Kidney (tissue), 14 donors: Measurements from ENCODE around the gene ACSF3. TPM values are rescaled to one million over a fixed set of nuclear protein-coding genes. Genes with fewer than 3 reads are reported as not detected.

ENCODE experiments used
- DNase-seq, 5 donors: peaks; one replicate each; pipeline ENCODE4 v3.0.0-alpha.2; 2013 to 2020
- FAIRE-seq: peaks from 2 replicates; lab custom pipeline; 2012; peaks lifted over from hg19 to GRCh38; lab: Jason Lieb, UNC
- H3K27ac ChIP-seq, 2 donors: one replicate each; pipeline ENCODE4 v1.7.0; 2013; ENCODE audit warnings: low read depth in 2 of 2, low read length in 2 of 2, inconsistent platforms in 1 of 2
- H3K27me3 ChIP-seq: one replicate; pipeline ENCODE4 v1.7.1; 2013; ENCODE audit warnings: low read length, inconsistent platforms; ENCODE audit not compliant: control insufficient read depth, insufficient read depth
- H3K36me3 ChIP-seq, 3 donors: one replicate each; pipeline versions ENCODE4 v1.7.0 to v1.7.1; 2013; ENCODE audit warnings: low read length in 3 of 3, control low read depth in 1 of 3, inconsistent platforms in 1 of 3; ENCODE audit not compliant: insufficient read depth in 3 of 3, control insufficient read depth in 2 of 3
- H3K4me1 ChIP-seq, 3 donors: one replicate each; pipeline versions ENCODE4 v1.7.0 to v1.7.1; 2013; ENCODE audit warnings: low read length in 3 of 3, inconsistent platforms in 1 of 3, low read depth in 1 of 3; ENCODE audit not compliant: control insufficient read depth in 2 of 3, insufficient read depth in 2 of 3
- H3K4me3 ChIP-seq, 3 donors: one replicate each; pipeline versions ENCODE4 v1.7.0 to v1.8.1; 2013; ENCODE audit warnings: low read length in 3 of 3, control low read depth in 1 of 3, inconsistent platforms in 1 of 3
- H3K9ac ChIP-seq, 3 donors: one replicate each; pipeline versions ENCODE4 v1.7.0 to v1.7.1; 2013; ENCODE audit warnings: low read length in 3 of 3, control low read depth in 1 of 3, inconsistent platforms in 1 of 3
- H3K9me3 ChIP-seq, 3 donors: one replicate each; pipeline versions ENCODE4 v1.7.0 to v1.7.1; 2013; ENCODE audit warnings: low read length in 3 of 3, control low read depth in 1 of 3, inconsistent platforms in 1 of 3; ENCODE audit not compliant: control insufficient read depth in 2 of 3, insufficient read depth in 1 of 3
- intact Hi-C: fragments of 100-400 bp; cut with DNase I; formaldehyde crosslinking; loops from one replicate; pipeline ENCODE4 v1.11.1; 2022
- polyA plus RNA-seq: library from polyadenylated mRNA; stranded (reverse); fragments of 350-450 nt; fragmentation: Illumina TruSeq; extraction: RNeasy Lipid Tissue Mini Kit (QIAGEN cat#74804); gene quantifications from one replicate; pipeline ENCODE4 v1.2.3, GENCODE V29; 2014; ENCODE audit warnings: low read depth, low replicate concordance; ENCODE audit not compliant: insufficient read depth
- total RNA-seq: library from RNA; stranded (reverse); fragmentation: NEBNext Ultra II Directional; extraction: Animal tissue kit (Norgen Biotek cat#: 25700); gene quantifications from one replicate; pipeline ENCODE4 v1.2.1, GENCODE V29; 2021
- TF ChIP-seq, protein P1 (sequence below): IDR thresholded peaks from 3 replicates; pipeline ENCODE4 v1.5.1; 2012; ENCODE audit warnings: mild to moderate bottlenecking, moderate library complexity, borderline replicate concordance; ENCODE audit not compliant: insufficient read depth; ENCODE audit errors: extremely low read depth
- donor health status: control.
- donor health status: control.
- donor health status: control.
- donor health status: control.
- donor health status: control.
- donor health status: DM: yes; HTN: yes; CAD: no.
- donor health status: Normal renal cell carcinoma (clear cell type).

ACSF3 gene
- total and polyA plus RNA-seq, 2 donors from 2014 or later: 33.2 to 39.0 TPM

DNA sequence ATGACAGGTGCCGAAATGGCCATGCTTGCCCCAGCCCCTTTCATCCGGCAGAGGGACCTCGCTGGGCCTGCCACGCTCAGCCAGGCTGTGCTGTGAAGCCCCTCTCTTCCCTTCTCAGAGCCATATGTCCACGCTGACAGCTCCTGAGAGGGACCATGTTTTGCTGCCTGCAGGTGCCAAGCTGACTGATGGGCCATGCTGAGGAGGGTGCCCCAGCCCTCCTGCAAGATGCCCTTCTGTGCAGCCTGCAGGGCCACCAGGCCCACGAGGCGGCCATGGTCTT lies 44.8 kb downstream of the ACSF3 start:
- Histone ChIP-seq H3K27ac (no peak overlapping the region), H3K4me1 (no peaks in the 10 kb centered on the region), H3K9ac (no peak overlapping the region), H3K27me3 (no peaks in the 10 kb centered on the region), H3K4me3 (no peak overlapping the region), H3K36me3 (peaks cover 0 to 5% (median 3%) of the 10 kb centered on the region in 3 donors), H3K9me3 (no peaks in the 10 kb centered on the region)
- TF ChIP-seq, protein P1, sequence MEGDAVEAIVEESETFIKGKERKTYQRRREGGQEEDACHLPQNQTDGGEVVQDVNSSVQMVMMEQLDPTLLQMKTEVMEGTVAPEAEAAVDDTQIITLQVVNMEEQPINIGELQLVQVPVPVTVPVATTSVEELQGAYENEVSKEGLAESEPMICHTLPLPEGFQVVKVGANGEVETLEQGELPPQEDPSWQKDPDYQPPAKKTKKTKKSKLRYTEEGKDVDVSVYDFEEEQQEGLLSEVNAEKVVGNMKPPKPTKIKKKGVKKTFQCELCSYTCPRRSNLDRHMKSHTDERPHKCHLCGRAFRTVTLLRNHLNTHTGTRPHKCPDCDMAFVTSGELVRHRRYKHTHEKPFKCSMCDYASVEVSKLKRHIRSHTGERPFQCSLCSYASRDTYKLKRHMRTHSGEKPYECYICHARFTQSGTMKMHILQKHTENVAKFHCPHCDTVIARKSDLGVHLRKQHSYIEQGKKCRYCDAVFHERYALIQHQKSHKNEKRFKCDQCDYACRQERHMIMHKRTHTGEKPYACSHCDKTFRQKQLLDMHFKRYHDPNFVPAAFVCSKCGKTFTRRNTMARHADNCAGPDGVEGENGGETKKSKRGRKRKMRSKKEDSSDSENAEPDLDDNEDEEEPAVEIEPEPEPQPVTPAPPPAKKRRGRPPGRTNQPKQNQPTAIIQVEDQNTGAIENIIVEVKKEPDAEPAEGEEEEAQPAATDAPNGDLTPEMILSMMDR: no peak
- intact Hi-C loops: no loop called here
- FAIRE-seq: no peak
- no peak for DNase-seq

DNA sequence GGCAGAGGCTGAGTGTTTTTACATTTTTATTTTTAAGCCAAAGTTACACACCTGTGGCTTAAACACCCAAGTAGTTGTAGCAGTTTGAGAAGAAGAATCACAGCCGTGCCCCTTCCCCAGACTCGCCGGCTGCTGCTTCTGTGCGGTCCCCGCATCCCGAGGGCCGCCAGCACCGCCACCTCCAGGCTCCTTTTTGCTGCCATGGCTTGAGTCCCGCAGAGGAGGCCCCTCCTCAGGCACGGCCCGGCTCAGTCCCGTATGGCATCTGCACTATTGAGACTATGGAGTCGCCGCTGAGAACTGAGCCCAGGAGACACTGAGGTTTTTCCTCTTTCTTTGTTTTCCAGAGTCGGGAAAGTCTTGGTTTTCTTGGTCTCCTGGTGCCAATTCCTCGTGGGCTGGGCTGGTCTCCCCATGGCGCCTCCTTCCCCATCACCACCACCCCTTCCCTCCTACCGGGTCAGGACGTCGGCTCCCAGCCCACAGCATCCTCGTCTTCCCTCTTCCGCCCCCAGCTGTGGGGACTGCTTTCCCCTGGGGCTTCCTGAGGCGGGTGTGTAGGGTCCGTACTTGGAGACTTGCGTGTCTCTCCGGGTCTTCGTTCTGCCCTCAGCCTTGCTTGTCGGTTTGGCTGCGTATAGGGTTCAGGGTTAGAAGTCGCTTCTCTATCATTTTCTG lies 45.3 kb downstream of the ACSF3 start:
- peak in 1 of 5 donors; percentile 61 for DNase-seq
- Histone ChIP-seq H3K4me3 (no peak overlapping the region), H3K27ac (no peak overlapping the region), H3K9ac (no peak overlapping the region), H3K36me3 (peaks cover 0 to 5% (median 3%) of the 10 kb centered on the region in 3 donors), H3K4me1 (no peaks in the 10 kb centered on the region), H3K27me3 (no peaks in the 10 kb centered on the region), H3K9me3 (no peaks in the 10 kb centered on the region)
- intact Hi-C loops: no loop called here
- TF ChIP-seq, protein P1: no peak
- FAIRE-seq: no peak

DNA sequence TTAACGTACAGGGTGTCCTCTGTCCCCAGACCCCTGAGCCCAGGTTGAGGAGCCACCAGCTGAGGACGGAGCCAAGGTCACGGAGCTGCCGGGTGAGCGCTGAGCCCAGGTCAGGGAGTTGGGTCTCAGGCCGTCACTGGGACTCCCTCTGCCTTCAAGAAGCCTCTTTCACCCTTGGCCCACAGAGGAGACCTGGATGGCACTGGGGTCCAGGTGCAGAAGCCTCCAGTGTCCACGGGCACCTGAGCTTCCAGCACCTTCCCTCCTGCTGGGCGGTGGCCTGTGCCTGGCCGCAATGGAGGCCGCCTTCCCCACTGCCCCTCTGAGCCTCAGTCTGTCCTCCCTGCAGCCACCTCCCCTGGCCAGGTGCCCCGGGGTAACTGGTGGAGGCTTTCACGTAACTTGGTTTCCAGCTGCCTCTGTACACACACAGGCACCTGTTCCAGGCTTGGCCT lies 46.3 kb downstream of the ACSF3 start:
- Histone ChIP-seq H3K9ac (no peak overlapping the region), H3K4me1 (no peaks in the 10 kb centered on the region), H3K9me3 (no peaks in the 10 kb centered on the region), H3K4me3 (no peak overlapping the region), H3K36me3 (peaks cover 0 to 5% (median 0%) of the 10 kb centered on the region in 3 donors), H3K27ac (no peak overlapping the region), H3K27me3 (no peaks in the 10 kb centered on the region)
- DNase-seq: peak in 1 of 5 donors; percentile 51
- FAIRE-seq: no peak
- TF ChIP-seq, protein P1: no peak
- intact Hi-C loops: no loop called here

DNA sequence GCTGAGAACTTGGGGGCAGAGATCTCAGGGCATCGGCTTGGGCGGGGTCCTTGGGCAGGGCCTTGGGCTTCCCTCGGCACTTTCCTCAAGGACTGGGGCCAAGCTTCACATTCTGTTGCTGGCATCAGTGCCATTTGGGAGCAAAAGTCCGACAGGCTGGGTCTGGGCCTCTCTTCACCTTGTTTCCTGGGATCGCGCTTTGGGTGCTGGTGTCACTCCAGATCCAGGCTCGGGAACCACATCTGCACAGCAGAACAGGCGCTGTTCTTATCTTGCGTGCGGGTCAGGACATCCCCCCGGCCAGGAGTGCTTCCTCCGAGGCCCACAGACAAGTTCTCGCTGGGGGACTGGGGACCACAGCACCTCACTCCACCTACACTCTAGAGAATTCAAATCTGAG lies 46.7 kb downstream of the ACSF3 start:
- H3K36me3 ChIP-seq: peaks cover 0 to under 1% (median 0%) of the 10 kb centered on the region in 3 donors
- DNase-seq: no peak

More for the DNA sequence above, 46.7 kb downstream of the ACSF3 start:
- intact Hi-C loops: no loop called here
- FAIRE-seq: no peak
- Histone ChIP-seq H3K27ac (no peak overlapping the region), H3K9me3 (no peaks in the 10 kb centered on the region), H3K4me1 (no peaks in the 10 kb centered on the region), H3K27me3 (no peaks in the 10 kb centered on the region), H3K9ac (no peak overlapping the region), H3K4me3 (no peak overlapping the region)
- TF ChIP-seq, protein P1: no peak
